Subcutaneous abdominal adipose tissue (tissue), 5 donors: ENCODE data around the gene TRIM63.

Source experiments
- H3K27ac ChIP-seq: one replicate; pipeline ENCODE4 v1.7.0; 2013; ENCODE audit warnings: low read depth, mild to moderate bottlenecking, inconsistent platforms, low read length, moderate library complexity
- H3K27me3 ChIP-seq, 5 donors: one replicate each; pipeline ENCODE4 v1.7.0; 2013; ENCODE audit warnings: low read length in 5 of 5, inconsistent platforms in 1 of 5; ENCODE audit not compliant: control insufficient read depth in 5 of 5, insufficient read depth in 4 of 5
- H3K36me3 ChIP-seq, 5 donors: one replicate each; pipeline ENCODE4 v1.7.0; 2013; ENCODE audit warnings: low read length in 5 of 5; ENCODE audit not compliant: control insufficient read depth in 5 of 5, insufficient read depth in 5 of 5
- H3K4me1 ChIP-seq, 5 donors: one replicate each; pipeline ENCODE4 v1.7.0; 2013; ENCODE audit warnings: low read length in 5 of 5, mild to moderate bottlenecking in 3 of 5, moderate library complexity in 1 of 5; ENCODE audit not compliant: control insufficient read depth in 5 of 5, insufficient read depth in 5 of 5
- H3K4me3 ChIP-seq, 5 donors: one replicate each; pipeline ENCODE4 v1.7.0; 2013; ENCODE audit warnings: low read length in 5 of 5, low read depth in 1 of 5
- H3K9ac ChIP-seq, 5 donors: one replicate each; pipeline ENCODE4 v1.7.0; 2013; ENCODE audit warnings: low read length in 5 of 5, mild to moderate bottlenecking in 4 of 5, moderate library complexity in 3 of 5
- H3K9me3 ChIP-seq, 5 donors: one replicate each; pipeline ENCODE4 v1.7.0; 2013; ENCODE audit warnings: low read length in 5 of 5; ENCODE audit not compliant: control insufficient read depth in 5 of 5
- donor health status: healthy.
- donor health status: healthy.
- donor health status: healthy.
- donor health status: healthy.
- donor health status: healthy.

Gene TRIM63

GRCh38 chr1:26077524-26077923, 10.1 kb upstream of the TRIM63 start:
- H3K27me3 ChIP-seq: peaks cover 0 to 26% (median 11%) of the 10 kb centered on the region in 5 donors
- no peaks in the 10 kb centered on the region for H3K4me1 ChIP-seq
- no peak overlapping the region for H3K9ac ChIP-seq
- no peak overlapping the region for H3K27ac ChIP-seq
- no peaks in the 10 kb centered on the region for H3K9me3 ChIP-seq
- H3K36me3 ChIP-seq: no peaks in the 10 kb centered on the region
- H3K4me3 ChIP-seq: no peak overlapping the region

- Histone ChIP-seq H3K36me3 (no peaks in the 10 kb centered on the region), H3K27me3 (peaks cover 0 to 29% (median 14%) of the 10 kb centered on the region in 5 donors), H3K9me3 (no peaks in the 10 kb centered on the region), H3K27ac (no peak overlapping the region), H3K9ac (no peak overlapping the region), H3K4me1 (no peaks in the 10 kb centered on the region), H3K4me3 (no peak overlapping the region)
Observed at GRCh38 chr1:26075421-26076144, 8.2 kb upstream of the TRIM63 start.

GRCh38 chr1:26072305-26072704, 4.9 kb upstream of the TRIM63 start:
- Histone ChIP-seq H3K36me3 (no peaks in the 10 kb centered on the region), H3K4me3 (no peak overlapping the region), H3K27me3 (peaks cover 1 to 31% (median 19%) of the 10 kb centered on the region in 5 donors), H3K4me1 (no peaks in the 10 kb centered on the region), H3K9ac (no peak overlapping the region), H3K9me3 (no peaks in the 10 kb centered on the region), H3K27ac (no peak overlapping the region)

GRCh38 chr1:26070963-26071342, 3.5 kb upstream of the TRIM63 start:
- Histone ChIP-seq H3K36me3 (no peaks in the 10 kb centered on the region), H3K9me3 (no peaks in the 10 kb centered on the region), H3K27me3 (peaks cover 8 to 36% (median 25%) of the 10 kb centered on the region in 5 donors), H3K27ac (no peak overlapping the region), H3K9ac (no peak overlapping the region), H3K4me3 (no peak overlapping the region), H3K4me1 (no peaks in the 10 kb centered on the region)

- Histone ChIP-seq H3K9ac (no peak overlapping the region), H3K4me3 (no peak overlapping the region), H3K36me3 (no peaks in the 10 kb centered on the region), H3K9me3 (no peaks in the 10 kb centered on the region), H3K4me1 (no peaks in the 10 kb centered on the region), H3K27ac (no peak overlapping the region), H3K27me3 (peaks cover 8 to 36% (median 25%) of the 10 kb centered on the region in 5 donors)
Observed at GRCh38 chr1:26070296-26070962, 3.0 kb upstream of the TRIM63 start.

- Histone ChIP-seq H3K4me1 (no peaks in the 10 kb centered on the region), H3K9me3 (no peaks in the 10 kb centered on the region), H3K4me3 (no peak overlapping the region), H3K36me3 (no peaks in the 10 kb centered on the region), H3K27ac (no peak overlapping the region), H3K9ac (no peak overlapping the region), H3K27me3 (peaks cover 8 to 35% (median 25%) of the 10 kb centered on the region in 5 donors)
Observed at GRCh38 chr1:26069941-26070295, 2.5 kb upstream of the TRIM63 start.

GRCh38 chr1:26066857-26067256, 573 bp downstream of the TRIM63 start:
- H3K36me3 ChIP-seq: no peaks in the 10 kb centered on the region
- no peaks in the 10 kb centered on the region for H3K9me3 ChIP-seq
- no peak overlapping the region for H3K27ac ChIP-seq
- H3K4me1 ChIP-seq: no peaks in the 10 kb centered on the region
- no peak overlapping the region for H3K4me3 ChIP-seq
- H3K9ac ChIP-seq: no peak overlapping the region
- peaks cover 8 to 26% (median 15%) of the 10 kb centered on the region in 5 donors for H3K27me3 ChIP-seq

GRCh38 chr1:26066160-26066559, 1.3 kb downstream of the TRIM63 start:
- Histone ChIP-seq H3K9ac (no peak overlapping the region), H3K36me3 (no peaks in the 10 kb centered on the region), H3K4me3 (no peak overlapping the region), H3K4me1 (no peaks in the 10 kb centered on the region), H3K27me3 (peaks cover 8 to 26% (median 15%) of the 10 kb centered on the region in 5 donors), H3K9me3 (no peaks in the 10 kb centered on the region), H3K27ac (no peak overlapping the region)

GRCh38 chr1:26064553-26064952, 2.9 kb downstream of the TRIM63 start:
- Histone ChIP-seq H3K27me3 (peaks cover 17 to 29% (median 20%) of the 10 kb centered on the region in 5 donors), H3K27ac (no peak overlapping the region), H3K9me3 (no peaks in the 10 kb centered on the region), H3K4me1 (no peaks in the 10 kb centered on the region), H3K4me3 (no peak overlapping the region), H3K9ac (no peak overlapping the region), H3K36me3 (no peaks in the 10 kb centered on the region)

- Histone ChIP-seq H3K4me3 (no peak overlapping the region), H3K9me3 (no peaks in the 10 kb centered on the region), H3K27ac (no peak overlapping the region), H3K27me3 (peaks cover 6 to 15% (median 13%) of the 10 kb centered on the region in 5 donors), H3K36me3 (no peaks in the 10 kb centered on the region), H3K4me1 (no peaks in the 10 kb centered on the region), H3K9ac (no peak overlapping the region)
Observed at GRCh38 chr1:26060832-26061574, 6.4 kb downstream of the TRIM63 start.
